Renal cortex interstitium (tissue), 11 donors: ENCODE data around the gene DDX55. TPM values are rescaled to one million over a fixed set of nuclear protein-coding genes. Genes with fewer than 3 reads are reported as not detected.

Experiments used
- DNase-seq, 11 donors: peaks; one replicate each; pipeline ENCODE4 v3.0.0-alpha.2; 2013; ENCODE audit warnings: low read depth in 9 of 11, low spot score in 4 of 11; ENCODE audit errors: extremely low read depth in 1 of 11
- polyA plus RNA-seq, 3 donors: library from polyadenylated mRNA; unstranded; fragments of 120-200 nt; gene quantifications; one replicate each; pipeline ENCODE4 v1.2.1, GENCODE V29; 2013; ENCODE audit not compliant: insufficient read length in 3 of 3

Gene DDX55
- polyA plus RNA-seq, 3 donors: 24.8 to 45.9 (median 31.2) TPM

DNA sequence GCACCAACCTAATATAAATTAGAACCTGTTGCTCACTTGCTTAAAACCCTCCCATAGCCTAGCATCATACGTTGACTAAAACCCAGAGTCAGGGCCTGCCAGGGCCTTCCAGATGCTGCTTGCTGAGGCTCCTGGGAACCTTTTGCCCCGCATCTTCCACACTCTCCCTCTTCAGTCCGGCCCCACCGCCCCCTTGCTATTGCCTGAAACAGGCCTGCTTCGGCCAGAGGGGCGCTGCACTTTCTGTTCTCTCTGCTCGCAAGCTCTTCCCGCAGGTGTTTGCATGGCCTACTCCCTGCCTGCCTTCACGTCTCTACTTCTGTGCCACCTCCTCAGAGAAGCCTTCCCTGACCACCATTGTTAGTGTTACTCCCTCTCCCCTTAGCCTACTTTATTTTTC is 55.3 kb downstream of the DDX55 start:
- no peak for DNase-seq

DNA sequence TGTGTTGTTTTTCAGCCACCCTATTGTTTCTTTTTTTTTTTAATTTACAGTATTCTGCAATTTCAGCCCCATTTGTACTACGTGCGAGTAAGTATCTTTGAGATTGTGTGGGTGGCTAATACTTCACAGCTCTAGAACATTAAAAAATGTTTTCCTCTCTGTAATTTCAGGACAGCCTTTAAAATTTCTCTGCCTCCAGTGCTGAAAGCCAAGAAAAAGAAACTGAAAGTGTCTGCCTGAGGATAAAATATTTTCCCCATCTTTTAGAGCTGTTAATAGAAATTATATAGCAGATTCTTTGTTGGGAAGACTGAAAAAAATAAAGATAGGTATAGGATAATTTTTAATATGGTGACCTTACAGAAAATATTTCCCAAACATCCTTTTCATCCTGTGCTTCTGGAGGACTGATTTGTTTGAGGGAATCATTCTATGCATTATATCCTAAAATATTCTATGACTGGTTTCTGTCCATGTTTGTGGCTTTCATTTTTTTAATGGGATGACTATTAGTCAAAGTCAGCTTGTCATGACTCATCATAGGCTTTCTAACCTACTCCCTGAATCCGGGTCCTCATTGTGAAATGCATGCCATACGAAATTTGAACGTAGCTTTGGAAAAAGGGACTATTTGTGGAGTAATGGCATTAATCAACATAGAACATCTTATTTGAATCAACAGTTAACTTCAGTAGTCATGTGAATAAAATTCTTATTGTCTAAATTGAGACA is 58.3 kb downstream of the DDX55 start:
- no peak for DNase-seq

DNA sequence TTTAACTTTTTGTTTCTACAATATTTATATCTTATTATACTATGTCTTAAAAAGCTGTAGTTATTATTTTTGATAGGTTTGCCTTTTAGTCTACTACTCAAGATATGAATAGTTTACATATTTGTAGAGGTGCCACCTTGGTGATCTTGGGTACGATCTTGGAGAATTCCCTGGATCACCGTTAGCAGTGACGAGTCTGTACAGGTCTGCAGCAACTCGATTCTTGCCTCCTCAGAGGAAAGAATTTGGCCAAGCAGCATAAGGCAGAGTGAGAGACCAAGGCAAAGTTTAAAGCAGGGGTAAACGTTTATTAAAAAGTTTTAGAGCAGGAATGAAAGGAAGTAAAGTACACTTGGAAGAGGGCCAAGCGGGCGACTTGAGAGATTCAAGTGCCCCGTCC is 65.9 kb downstream of the DDX55 start:
- no peak for DNase-seq

Other genes starting within 250 kb of the DDX55 start
- gene SBNO1, start 237.3 kb upstream of the DDX55 start, polyA plus RNA-seq: 10 to 100 TPM; 29.8 to 34.2 (median 30.1) TPM
- gene KMT5A, start 218.0 kb upstream of the DDX55 start, polyA plus RNA-seq: 10 to 100 TPM; 48.8 to 53.3 (median 50.5) TPM
- 1 to 10 TPM; 5.2 to 5.6 (median 5.4) TPM for gene RILPL2, start 165.4 kb upstream of the DDX55 start, polyA plus RNA-seq
- gene SNRNP35, start 144.0 kb upstream of the DDX55 start, polyA plus RNA-seq: 10 to 100 TPM; 41.3 to 43.9 (median 43.2) TPM
- 10 to 100 TPM; 15.0 to 23.4 (median 20.5) TPM for gene RILPL1, start 68.4 kb upstream of the DDX55 start, polyA plus RNA-seq
- gene TMED2, start 17.5 kb upstream of the DDX55 start, polyA plus RNA-seq: 100 to 1,000 TPM; 210 to 231 (median 212) TPM
- gene EIF2B1, start 31.6 kb downstream of the DDX55 start, polyA plus RNA-seq: 10 to 100 TPM; 58.0 to 69.5 (median 65.5) TPM
- gene GTF2H3, start 31.7 kb downstream of the DDX55 start, polyA plus RNA-seq: 10 to 100 TPM; 31.3 to 40.7 (median 34.9) TPM
- 10 to 100 TPM; 26.7 to 33.1 (median 29.5) TPM for gene TCTN2, start 69.0 kb downstream of the DDX55 start, polyA plus RNA-seq
- gene ATP6V0A2, start 110.3 kb downstream of the DDX55 start, polyA plus RNA-seq: 10 to 100 TPM; 18.3 to 19.9 (median 19.0) TPM
- gene DNAH10, start 160.2 kb downstream of the DDX55 start, polyA plus RNA-seq: 1 to 10 TPM; 5.6 to 6.4 (median 5.8) TPM